GM23248 (cell line): ENCODE measurements around the gene CASTOR2. TPM values are rescaled to one million over a fixed set of nuclear protein-coding genes. Genes with fewer than 3 reads are reported as not detected.

ENCODE experiments used
- DNase-seq: peaks from one replicate; pipeline ENCODE4 v3.0.0-alpha.2; 2015
- H2AFZ ChIP-seq: fragments of 200-600 bp; sonication (generic); 2 replicates; pipeline ENCODE4 v1.6.1; 2016; ENCODE audit warnings: antibody characterized with exemption
- H3F3A ChIP-seq: fragments of 200-600 bp; sonication (generic); 2 replicates; pipeline ENCODE4 v1.6.1; 2016; ENCODE audit warnings: mild to moderate bottlenecking, antibody characterized with exemption, mixed run types; ENCODE audit not compliant: insufficient read depth
- H3K27ac ChIP-seq: fragments of 200-600 bp; sonication (generic); 2 replicates; pipeline ENCODE4 v1.5.1; 2016; ENCODE audit warnings: mild to moderate bottlenecking
- H3K27me3 ChIP-seq: fragments of 200-600 bp; sonication (generic); replicated peaks from 2 replicates; pipeline ENCODE4 v1.6.1; 2016; ENCODE audit warnings: mild to moderate bottlenecking; ENCODE audit not compliant: insufficient read depth
- H3K36me3 ChIP-seq: fragments of 200-600 bp; sonication (generic); 2 replicates; pipeline ENCODE4 v1.6.1; 2016; ENCODE audit warnings: low read depth, mild to moderate bottlenecking
- H3K4me1 ChIP-seq: fragments of 200-600 bp; sonication (generic); 2 replicates; pipeline ENCODE4 v1.6.1; 2016; ENCODE audit warnings: mild to moderate bottlenecking; ENCODE audit not compliant: insufficient read depth
- H3K4me2 ChIP-seq: fragments of 200-600 bp; sonication (generic); one replicate; pipeline ENCODE4 v1.6.1; 2016; ENCODE audit warnings: mild to moderate bottlenecking; ENCODE audit not compliant: unreplicated experiment
- H3K4me3 ChIP-seq: fragments of 200-600 bp; sonication (generic); 2 replicates; pipeline ENCODE4 v1.5.1; 2016; ENCODE audit warnings: mild to moderate bottlenecking
- H3K79me2 ChIP-seq: fragments of 200-600 bp; sonication (generic); 2 replicates; pipeline ENCODE4 v1.6.1; 2016; ENCODE audit warnings: mild to moderate bottlenecking; ENCODE audit not compliant: insufficient read depth
- H3K9ac ChIP-seq: fragments of 200-600 bp; sonication (generic); 2 replicates; pipeline ENCODE4 v1.6.1; 2016; ENCODE audit warnings: mild to moderate bottlenecking
- H3K9me2 ChIP-seq: fragments of 200-600 bp; sonication (generic); 2 replicates; pipeline ENCODE4 v1.6.1; 2016; ENCODE audit warnings: mixed run types, mild to moderate bottlenecking, moderate library complexity; ENCODE audit not compliant: insufficient read depth
- H3K9me3 ChIP-seq: fragments of 200-600 bp; sonication (generic); one replicate; pipeline ENCODE4 v1.6.1; 2017; ENCODE audit warnings: low read depth
- H4K20me1 ChIP-seq: fragments of 200-600 bp; sonication (generic); 2 replicates; pipeline ENCODE4 v1.6.0; 2016; ENCODE audit not compliant: insufficient read depth
- EZH2 ChIP-seq: fragments of 200-600 bp; sonication (generic); IDR thresholded peaks from 2 replicates; pipeline ENCODE4 v1.6.1; 2018; ENCODE audit warnings: antibody characterized with exemption, mild to moderate bottlenecking; ENCODE audit not compliant: insufficient read depth, poor library complexity, severe bottlenecking
- EZH2phosphoT487 ChIP-seq: fragments of 200-600 bp; sonication (generic); IDR thresholded peaks from 2 replicates; pipeline ENCODE4 v1.6.1; 2018; ENCODE audit warnings: antibody characterized with exemption, moderate library complexity, mild to moderate bottlenecking, low read depth; ENCODE audit not compliant: insufficient read depth
- WGBS, 2 experiments: methylation state at CpG; one replicate each; pipeline ENCODE4 v1.1.6; 2015 to 2017; ENCODE audit warnings: low lambda C conversion rate in 2 of 2, low coverage in 1 of 2; ENCODE audit errors: missing lambda C conversion rate in 2 of 2; 5-methylcytosine and 5-hydroxymethylcytosine counted together
- in situ Hi-C: fragments of 300-500 bp; cut with MboI; formaldehyde crosslinking; loops from 2 replicates; pipeline ENCODE4 v1.15.0; 2020
- polyA plus RNA-seq: library from polyadenylated mRNA; unstranded; fragments of >200 nt; fragmentation: Nextera tagmentation; extraction: Ambion mirVana; gene quantifications from 2 replicates; pipeline ENCODE4 v1.2.1, GENCODE V29; 2016
- total RNA-seq: library from RNA; depleted of rRNA; stranded (reverse); fragments of >200 nt; shearing (Covaris generic); gene quantifications from 2 replicates; pipeline ENCODE4 v1.2.3, GENCODE V29; 2014

Gene CASTOR2
- total and polyA plus RNA-seq, 2 experiments from 2014 or later = 0.70 to 8.4 TPM

GRCh38 chr7:75049817-75050216 lies 85.3 kb downstream of the CASTOR2 start:
- H3K4me2 ChIP-seq = no peak overlapping the region
- DNase-seq = no peak
- H3K36me3 ChIP-seq = peaks cover 17% of the 10 kb centered on the region; the same call in 1 of the 2 replicates
- no peak overlapping the region for H3K27ac ChIP-seq
- peaks cover 16% of the 10 kb centered on the region for H3K79me2 ChIP-seq
- H3K4me1 ChIP-seq = peaks cover 13% of the 10 kb centered on the region
- no peaks in the 10 kb centered on the region for H3K27me3 ChIP-seq
- no peak for TF ChIP-seq EZH2phosphoT487
- in situ Hi-C loops = no loop called here
- no peak overlapping the region for H3K9ac ChIP-seq
- H3K9me2 ChIP-seq = no peaks in the 10 kb centered on the region
- H3F3A ChIP-seq = peaks cover 17% of the 10 kb centered on the region
- no peak overlapping the region for H3K4me3 ChIP-seq
- no peaks in the 10 kb centered on the region for H4K20me1 ChIP-seq
- H3K9me3 ChIP-seq = no peaks in the 10 kb centered on the region
- 94% methylated on average over 10 of the region's 10 CpGs for WGBS, 2 experiments
- no peak overlapping the region for H2AFZ ChIP-seq

- peaks cover 16% of the 10 kb centered on the region for H3K79me2 ChIP-seq
- H3K36me3 ChIP-seq = peaks cover 17% of the 10 kb centered on the region; the same call in 1 of the 2 replicates
- H3K27me3 ChIP-seq = no peaks in the 10 kb centered on the region
- H2AFZ ChIP-seq = no peak overlapping the region
- in situ Hi-C loops = no loop called here
- no peak overlapping the region for H3K27ac ChIP-seq
- TF ChIP-seq EZH2 = no peak
- no peak for TF ChIP-seq EZH2phosphoT487
- H3K9me2 ChIP-seq = no peaks in the 10 kb centered on the region
- no peaks in the 10 kb centered on the region for H4K20me1 ChIP-seq
- H3K9me3 ChIP-seq = no peaks in the 10 kb centered on the region
- H3K4me2 ChIP-seq = no peak overlapping the region
- peaks cover 24% of the 10 kb centered on the region for H3F3A ChIP-seq
- WGBS, 2 experiments = 87 to 92% methylated on average over 12 of the region's 12 CpGs
- H3K4me3 ChIP-seq = no peak overlapping the region
- no peak overlapping the region for H3K9ac ChIP-seq
- DNase-seq = peak; percentile 37
- H3K4me1 ChIP-seq = peaks cover 20% of the 10 kb centered on the region
Measured at GRCh38 chr7:75050501-75050900, 86.0 kb downstream of the CASTOR2 start.

GRCh38 chr7:75054744-75055143 lies 90.2 kb downstream of the CASTOR2 start:
- no peak overlapping the region for H3K4me3 ChIP-seq
- H3F3A ChIP-seq = peaks cover 44% of the 10 kb centered on the region
- peak overlapping the region; percentile 70 for H3K27ac ChIP-seq
- 0% methylated on average over 3 of the region's 3 CpGs for WGBS, 2 experiments
- no peaks in the 10 kb centered on the region for H3K9me3 ChIP-seq
- peak; percentile 94 for DNase-seq
- no peaks in the 10 kb centered on the region for H3K9me2 ChIP-seq
- H3K36me3 ChIP-seq = peaks cover 19% of the 10 kb centered on the region; the same call in 1 of the 2 replicates
- TF ChIP-seq EZH2 (no peak), EZH2phosphoT487 (no peak)
- in situ Hi-C loops = no loop called here
- no peaks in the 10 kb centered on the region for H3K27me3 ChIP-seq
- H2AFZ ChIP-seq = no peak overlapping the region
- H3K79me2 ChIP-seq = peaks cover 11% of the 10 kb centered on the region
- peak overlapping the region; percentile 28 for H3K9ac ChIP-seq
- H3K4me2 ChIP-seq = no peak overlapping the region
- H4K20me1 ChIP-seq = no peaks in the 10 kb centered on the region
- H3K4me1 ChIP-seq = peaks cover 33% of the 10 kb centered on the region

- Histone ChIP-seq H3K9me3 (no peaks in the 10 kb centered on the region), H3F3A (peaks cover 44% of the 10 kb centered on the region), H3K79me2 (peaks cover 10% of the 10 kb centered on the region; the same call in 1 of the 2 replicates), H3K4me3 (no peak overlapping the region), H4K20me1 (no peaks in the 10 kb centered on the region), H3K27ac (peak overlapping the region; percentile 70), H3K9me2 (no peaks in the 10 kb centered on the region), H3K9ac (peak overlapping the region; percentile 28), H2AFZ (no peak overlapping the region), H3K36me3 (peaks cover 17% of the 10 kb centered on the region; the same call in 1 of the 2 replicates), H3K4me1 (peaks cover 33% of the 10 kb centered on the region), H3K27me3 (no peaks in the 10 kb centered on the region), H3K4me2 (peak overlapping the region; percentile 13)
- 82 to 84% methylated on average over 9 of the region's 9 CpGs for WGBS, 2 experiments
- no peak for DNase-seq
- TF ChIP-seq EZH2 (no peak), EZH2phosphoT487 (no peak)
- in situ Hi-C loops = no loop called here
Measured at GRCh38 chr7:75055155-75055554, 90.7 kb downstream of the CASTOR2 start.
